B cell (primary cell): ENCODE measurements around the gene DCAF8L2.

ENCODE experiments used
- EZH2 ChIP-seq: IDR thresholded peaks from 2 replicates; pipeline ENCODE4 v1.6.1; 2012; ENCODE audit warnings: borderline replicate concordance, low read depth, mild to moderate bottlenecking, moderate library complexity, low read length; ENCODE audit not compliant: insufficient read depth, poor library complexity, severe bottlenecking
- TF ChIP-seq, protein P1 (sequence below): fragments of 200-600 bp; IDR thresholded peaks from one replicate; pipeline ENCODE4 v1.8.0; 2022; ENCODE audit warnings: antibody characterized with exemption, mild to moderate bottlenecking

DNA sequence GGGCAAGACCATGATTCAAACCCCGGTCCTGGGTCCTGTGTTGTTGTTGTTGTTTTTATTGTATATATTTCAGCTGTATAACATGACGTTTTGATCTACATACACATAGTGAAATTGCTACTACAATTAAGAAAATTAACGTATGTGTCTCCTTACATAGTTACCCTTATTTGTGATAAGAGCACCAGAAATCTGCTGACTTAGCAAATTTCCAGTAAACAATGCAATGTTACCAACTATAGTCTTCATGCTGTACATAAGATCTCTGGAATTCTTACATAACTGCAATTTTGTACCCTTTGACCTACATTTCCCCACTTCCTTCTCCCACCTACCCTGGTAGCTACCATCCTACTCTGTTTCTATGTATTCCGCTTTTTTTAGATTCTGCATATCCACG, 141.8 kb downstream of the DCAF8L2 start:
- TF ChIP-seq, protein P1, sequence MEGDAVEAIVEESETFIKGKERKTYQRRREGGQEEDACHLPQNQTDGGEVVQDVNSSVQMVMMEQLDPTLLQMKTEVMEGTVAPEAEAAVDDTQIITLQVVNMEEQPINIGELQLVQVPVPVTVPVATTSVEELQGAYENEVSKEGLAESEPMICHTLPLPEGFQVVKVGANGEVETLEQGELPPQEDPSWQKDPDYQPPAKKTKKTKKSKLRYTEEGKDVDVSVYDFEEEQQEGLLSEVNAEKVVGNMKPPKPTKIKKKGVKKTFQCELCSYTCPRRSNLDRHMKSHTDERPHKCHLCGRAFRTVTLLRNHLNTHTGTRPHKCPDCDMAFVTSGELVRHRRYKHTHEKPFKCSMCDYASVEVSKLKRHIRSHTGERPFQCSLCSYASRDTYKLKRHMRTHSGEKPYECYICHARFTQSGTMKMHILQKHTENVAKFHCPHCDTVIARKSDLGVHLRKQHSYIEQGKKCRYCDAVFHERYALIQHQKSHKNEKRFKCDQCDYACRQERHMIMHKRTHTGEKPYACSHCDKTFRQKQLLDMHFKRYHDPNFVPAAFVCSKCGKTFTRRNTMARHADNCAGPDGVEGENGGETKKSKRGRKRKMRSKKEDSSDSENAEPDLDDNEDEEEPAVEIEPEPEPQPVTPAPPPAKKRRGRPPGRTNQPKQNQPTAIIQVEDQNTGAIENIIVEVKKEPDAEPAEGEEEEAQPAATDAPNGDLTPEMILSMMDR, result no peak
- no peak for TF ChIP-seq EZH2
